ENCODE data around the gene EDNRA. TPM values are rescaled to one million over a fixed set of nuclear protein-coding genes. Genes with fewer than 3 reads are reported as not detected.

EDNRA gene
- total and polyA plus RNA-seq, 2 of the 8 experiments (the other 6 are each of a cell fraction or from before 2014, with no cell fraction given) = 1.7 to 3.3 TPM

DNA sequence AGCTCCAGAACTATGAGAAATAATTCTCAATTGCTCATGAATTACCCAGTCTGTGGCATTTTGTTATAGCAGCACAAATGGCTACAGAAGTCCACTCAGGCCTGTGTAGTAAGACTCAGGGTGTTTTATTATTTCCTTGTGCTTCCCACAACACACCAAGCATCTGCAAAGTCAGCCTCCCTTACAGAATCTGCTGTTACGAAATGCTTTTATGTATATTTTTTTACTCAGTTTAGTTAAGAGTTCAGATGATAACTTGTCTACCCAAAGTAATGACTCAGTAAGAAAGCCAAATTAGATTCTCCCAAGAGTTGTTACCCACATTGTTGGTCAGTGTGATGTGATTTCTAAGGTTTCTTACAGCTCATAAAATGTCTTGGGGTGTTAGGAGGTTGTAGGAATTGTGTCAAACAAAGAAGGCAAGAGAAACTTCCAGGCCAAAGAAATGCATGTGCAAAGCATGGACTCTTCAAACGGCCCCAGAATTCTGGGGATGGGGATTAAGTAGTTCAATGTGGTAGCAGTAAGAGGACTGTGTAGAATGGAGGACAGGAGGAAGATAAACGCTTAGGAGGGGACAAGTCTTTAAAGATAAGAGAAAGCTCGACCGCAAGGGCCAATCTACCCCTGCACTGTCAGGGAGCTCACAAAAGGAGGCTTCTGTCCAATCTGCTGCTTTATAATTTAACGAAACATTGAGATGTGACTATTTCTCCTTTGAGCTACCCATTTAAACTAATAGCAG, 100.9 kb downstream of the EDNRA start:
- POLR2A ChIA-PET (ENCODE audit: partially characterized antibody) = no interaction called here
- Histone ChIP-seq H2BK5ac (ENCODE audit: low read depth, low read length) (no peak overlapping the region), H3K9ac (replicated peaks in 1 of 4; ENCODE audit: extremely low read depth in 1 of 4, low read depth in 3 of 4, low read length in 3 of 4) (no peak overlapping the region), H2BK120ac (replicated peaks; ENCODE audit: low read depth, low read length) (no peak overlapping the region), H2BK12ac (ENCODE audit: low read depth, low read length) (no peak overlapping the region), H4K91ac (replicated peaks; ENCODE audit: insufficient read length, low read length) (no peak overlapping the region), H3K4ac (replicated peaks; ENCODE audit: insufficient read length, low read depth, low read length) (no peak overlapping the region), H3K4me1 (replicated peaks in 1 of 4; ENCODE audit: control insufficient read depth in 3 of 4, insufficient read depth in 4 of 4, low read length in 3 of 4) (no peaks in the 10 kb centered on the region; a peak in 1 of 7 replicates), H3K79me1 (ENCODE audit: low read depth, low read length) (no peaks in the 10 kb centered on the region), H3K23me2 (ENCODE audit: low read depth, low read length) (no peaks in the 10 kb centered on the region; the same call in 1 of the 2 replicates), H4K20me1 (replicated peaks in 1 of 2; ENCODE audit: control insufficient read depth in 1 of 2, insufficient read depth in 2 of 2, low read length in 2 of 2) (no peaks in the 10 kb centered on the region), H3K23ac (ENCODE audit: insufficient read length) (no peak overlapping the region), H2AK5ac (ENCODE audit: low read depth, low read length) (no peak overlapping the region), H3K56ac (replicated peaks; ENCODE audit: insufficient read length, low read depth, low read length) (no peak overlapping the region), H4K5ac (ENCODE audit: insufficient read length, low read depth, low read length) (no peak overlapping the region), H3K18ac (ENCODE audit: extremely low read depth, low read length) (no peak overlapping the region), H4K8ac (ENCODE audit: extremely low read depth, insufficient read depth, low read length) (no peak overlapping the region), H3K9me3 (ENCODE audit: insufficient read depth in 2 of 2, low read depth in 1 of 2, low read length in 1 of 2) (peaks cover 3 to 4% of the 10 kb centered on the region in 2 experiments; a peak in 2 of 4 replicates), H3K27ac (ENCODE audit: low read depth, low read length) (no peak overlapping the region), H2BK20ac (ENCODE audit: low read length) (no peak overlapping the region), H3K4me3 (ENCODE audit: extremely low read depth in 1 of 4, insufficient read depth in 2 of 4, low read depth in 3 of 4, low read length in 4 of 4) (no peak overlapping the region), H3K36me3 (ENCODE audit: control insufficient read depth in 2 of 4, insufficient read depth in 4 of 4, low read length in 3 of 4) (no peaks in the 10 kb centered on the region), H3K27me3 (replicated peaks in 1 of 4; ENCODE audit: control insufficient read depth in 3 of 4, extremely low read depth in 1 of 4, insufficient read depth in 3 of 4, low read length in 3 of 4) (no peaks in the 10 kb centered on the region), H2BK15ac (ENCODE audit: low read length) (no peak overlapping the region), H3K14ac (ENCODE audit: insufficient read length) (no peak overlapping the region), H2AFZ (ENCODE audit: low read length) (no peak overlapping the region), H3K4me2 (ENCODE audit: insufficient read depth in 1 of 2, low read depth in 2 of 2, low read length in 2 of 2) (no peak overlapping the region), H3K79me2 (ENCODE audit: control insufficient read depth in 1 of 2, insufficient read depth in 2 of 2, low read length in 2 of 2) (no peaks in the 10 kb centered on the region)
- 87% methylated on average over 6 of the region's 6 CpGs; no CpG with 5 or more reads in 1 of the 2 experiments for WGBS, 2 experiments (ENCODE audit: extremely low coverage in 1 of 2, insufficient coverage in 1 of 2, insufficient read length in 1 of 2, insufficient replicate concordance in 2 of 2, low coverage in 1 of 2, low lambda C conversion rate in 2 of 2, missing lambda C conversion rate in 1 of 2)
- CTCF ChIA-PET (ENCODE audit: partially characterized antibody) = interaction anchor here (0.7 to 3.4 kb wide), 6 partner anchors 8 to 484 kb away, joined by 3 to 22 read pairs (median 4); no protein-coding TSS in a partner anchor
- peak in 1 of 2 experiments; percentile 13 for DNase-seq (ENCODE audit: low read depth in 1 of 2, low spot score in 2 of 2)
- no peak for FAIRE-seq
- TF ChIP-seq TCF12 (IDR thresholded peaks at IDR 0.05; ENCODE audit: low read depth, low read length) (no peak), NRF1 (IDR thresholded peaks at IDR 0.05; ENCODE audit: low read depth, low read length) (no peak), SP1 (IDR thresholded peaks at IDR 0.05; ENCODE audit: low read depth, low read length) (no peak), RAD21 (IDR thresholded peaks at IDR 0.05 in 1 of 2, conservative IDR thresholded peaks at IDR 0.05 in 1 of 2; ENCODE audit: low read depth in 2 of 2, low read length in 2 of 2) (no peak), EGR1 (IDR thresholded peaks at IDR 0.05; ENCODE audit: borderline replicate concordance, low read depth, low read length) (no peak), POU5F1 (IDR thresholded peaks at IDR 0.05; ENCODE audit: low read depth, low read length) (no peak)
- TF ChIP-seq, protein P1, sequence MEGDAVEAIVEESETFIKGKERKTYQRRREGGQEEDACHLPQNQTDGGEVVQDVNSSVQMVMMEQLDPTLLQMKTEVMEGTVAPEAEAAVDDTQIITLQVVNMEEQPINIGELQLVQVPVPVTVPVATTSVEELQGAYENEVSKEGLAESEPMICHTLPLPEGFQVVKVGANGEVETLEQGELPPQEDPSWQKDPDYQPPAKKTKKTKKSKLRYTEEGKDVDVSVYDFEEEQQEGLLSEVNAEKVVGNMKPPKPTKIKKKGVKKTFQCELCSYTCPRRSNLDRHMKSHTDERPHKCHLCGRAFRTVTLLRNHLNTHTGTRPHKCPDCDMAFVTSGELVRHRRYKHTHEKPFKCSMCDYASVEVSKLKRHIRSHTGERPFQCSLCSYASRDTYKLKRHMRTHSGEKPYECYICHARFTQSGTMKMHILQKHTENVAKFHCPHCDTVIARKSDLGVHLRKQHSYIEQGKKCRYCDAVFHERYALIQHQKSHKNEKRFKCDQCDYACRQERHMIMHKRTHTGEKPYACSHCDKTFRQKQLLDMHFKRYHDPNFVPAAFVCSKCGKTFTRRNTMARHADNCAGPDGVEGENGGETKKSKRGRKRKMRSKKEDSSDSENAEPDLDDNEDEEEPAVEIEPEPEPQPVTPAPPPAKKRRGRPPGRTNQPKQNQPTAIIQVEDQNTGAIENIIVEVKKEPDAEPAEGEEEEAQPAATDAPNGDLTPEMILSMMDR (IDR thresholded peaks at IDR 0.05; ENCODE audit: control extremely low read depth in 1 of 3, insufficient read depth in 1 of 3, low read depth in 1 of 3, low read length in 3 of 3) = no peak

Data from H1 (cell line).